Choroid plexus epithelial cell (primary cell): Measurements from ENCODE around the gene RTN4R.
"Not testable (repeated sequence)": the region's sequence is repeated elsewhere in the genome, so short reads cannot be mapped to it uniquely, and the experiment has no call there.

Source experiments
- DNase-seq: peaks from one replicate; pipeline ENCODE4 v3.0.0-alpha.2; 2010; ENCODE audit warnings: low read depth
- H3K4me3 ChIP-seq: 2 replicates; pipeline ENCODE4 v1.5.1; 2011; ENCODE audit warnings: low read depth, mild to moderate bottlenecking, control low read depth, low read length, moderate library complexity
- TF ChIP-seq, protein P1 (sequence below): conservative IDR thresholded peaks from 2 replicates; pipeline ENCODE4 v1.5.1; 2011; ENCODE audit warnings: low read depth, mild to moderate bottlenecking, control low read depth, inconsistent platforms, low read length, moderate library complexity

RTN4R gene

DNA sequence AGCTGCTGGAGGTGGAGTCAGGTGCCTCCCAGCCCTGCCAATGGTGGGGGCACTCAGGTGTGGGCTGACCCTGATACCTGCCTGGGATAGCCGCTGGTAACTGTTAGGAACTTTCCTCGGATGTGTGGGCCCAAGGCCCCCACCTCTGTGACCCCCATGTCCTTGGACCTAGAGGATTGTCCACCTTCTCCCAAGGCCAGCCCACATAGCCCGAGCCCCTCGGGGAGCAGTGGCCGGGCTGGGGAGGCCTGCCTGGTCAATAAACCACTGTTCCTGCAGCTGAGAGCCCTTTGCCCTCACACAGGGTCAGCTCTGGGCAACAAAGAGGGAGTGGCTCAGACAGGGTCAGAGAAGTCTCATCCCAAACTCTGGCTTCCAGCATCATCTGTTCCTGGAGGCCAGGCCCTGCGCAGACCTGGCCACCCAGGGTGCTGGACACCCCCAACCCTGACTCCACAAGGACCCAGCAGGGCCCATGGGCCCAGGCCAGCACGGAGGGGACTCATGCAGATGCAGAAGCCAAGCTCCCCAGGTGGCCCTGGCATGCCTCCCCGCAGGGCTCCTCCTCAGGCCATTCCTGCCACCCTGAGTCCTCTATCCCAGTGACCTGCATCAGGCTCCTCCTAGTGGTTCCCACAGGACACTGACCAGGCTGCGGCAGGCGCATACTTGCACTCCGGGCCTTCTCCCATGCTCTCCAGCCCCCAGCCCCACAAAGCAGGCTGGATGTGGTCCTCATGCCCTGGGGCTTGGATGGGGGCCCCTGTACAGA is 45.4 kb upstream of the RTN4R start:
- not testable (repeated sequence) for H3K4me3 ChIP-seq, DNase-seq
- TF ChIP-seq, protein P1, sequence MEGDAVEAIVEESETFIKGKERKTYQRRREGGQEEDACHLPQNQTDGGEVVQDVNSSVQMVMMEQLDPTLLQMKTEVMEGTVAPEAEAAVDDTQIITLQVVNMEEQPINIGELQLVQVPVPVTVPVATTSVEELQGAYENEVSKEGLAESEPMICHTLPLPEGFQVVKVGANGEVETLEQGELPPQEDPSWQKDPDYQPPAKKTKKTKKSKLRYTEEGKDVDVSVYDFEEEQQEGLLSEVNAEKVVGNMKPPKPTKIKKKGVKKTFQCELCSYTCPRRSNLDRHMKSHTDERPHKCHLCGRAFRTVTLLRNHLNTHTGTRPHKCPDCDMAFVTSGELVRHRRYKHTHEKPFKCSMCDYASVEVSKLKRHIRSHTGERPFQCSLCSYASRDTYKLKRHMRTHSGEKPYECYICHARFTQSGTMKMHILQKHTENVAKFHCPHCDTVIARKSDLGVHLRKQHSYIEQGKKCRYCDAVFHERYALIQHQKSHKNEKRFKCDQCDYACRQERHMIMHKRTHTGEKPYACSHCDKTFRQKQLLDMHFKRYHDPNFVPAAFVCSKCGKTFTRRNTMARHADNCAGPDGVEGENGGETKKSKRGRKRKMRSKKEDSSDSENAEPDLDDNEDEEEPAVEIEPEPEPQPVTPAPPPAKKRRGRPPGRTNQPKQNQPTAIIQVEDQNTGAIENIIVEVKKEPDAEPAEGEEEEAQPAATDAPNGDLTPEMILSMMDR, result peak; percentile 16

DNA sequence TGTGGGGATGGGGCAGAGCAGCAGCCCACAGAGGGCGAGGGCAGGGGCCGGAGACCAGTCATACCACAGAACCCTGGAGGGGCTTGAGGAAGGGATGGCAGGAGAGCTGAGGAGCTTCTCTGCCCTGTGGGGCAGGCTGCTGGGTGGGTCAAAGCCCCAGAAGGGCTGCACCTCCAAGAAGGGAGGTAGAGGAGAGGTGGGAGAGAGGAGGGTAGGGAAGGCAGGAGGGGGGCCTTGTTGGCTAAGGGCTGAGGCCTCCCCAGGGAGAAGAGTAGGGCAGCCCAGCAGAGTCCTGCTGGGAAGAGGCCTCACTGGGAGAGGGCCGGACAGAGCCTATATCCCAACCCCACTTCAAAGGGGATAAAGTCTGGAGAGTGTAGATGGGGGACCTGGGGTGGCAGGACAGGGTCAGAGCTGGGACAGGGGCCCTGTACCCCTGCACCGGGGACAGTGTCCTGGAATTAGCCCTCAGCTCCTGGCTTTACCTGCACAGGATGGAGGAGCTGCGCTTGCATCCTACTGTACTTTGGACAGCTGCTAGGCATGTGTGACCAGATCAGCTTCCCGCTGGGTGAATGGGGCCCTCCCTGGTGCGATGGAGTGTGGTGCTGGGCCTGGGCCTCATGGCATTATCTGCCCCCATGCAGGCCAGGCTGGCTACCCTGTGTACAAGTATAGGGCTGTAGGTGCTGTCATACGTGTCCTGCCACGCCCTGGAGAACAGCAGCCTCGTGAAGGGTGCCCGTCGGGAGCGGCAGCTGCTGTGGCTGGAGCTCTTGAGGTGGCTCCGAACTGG is 44.5 kb upstream of the RTN4R start:
- DNase-seq, result no peak
- TF ChIP-seq, protein P1, result no peak
- no peak overlapping the region for H3K4me3 ChIP-seq

DNA sequence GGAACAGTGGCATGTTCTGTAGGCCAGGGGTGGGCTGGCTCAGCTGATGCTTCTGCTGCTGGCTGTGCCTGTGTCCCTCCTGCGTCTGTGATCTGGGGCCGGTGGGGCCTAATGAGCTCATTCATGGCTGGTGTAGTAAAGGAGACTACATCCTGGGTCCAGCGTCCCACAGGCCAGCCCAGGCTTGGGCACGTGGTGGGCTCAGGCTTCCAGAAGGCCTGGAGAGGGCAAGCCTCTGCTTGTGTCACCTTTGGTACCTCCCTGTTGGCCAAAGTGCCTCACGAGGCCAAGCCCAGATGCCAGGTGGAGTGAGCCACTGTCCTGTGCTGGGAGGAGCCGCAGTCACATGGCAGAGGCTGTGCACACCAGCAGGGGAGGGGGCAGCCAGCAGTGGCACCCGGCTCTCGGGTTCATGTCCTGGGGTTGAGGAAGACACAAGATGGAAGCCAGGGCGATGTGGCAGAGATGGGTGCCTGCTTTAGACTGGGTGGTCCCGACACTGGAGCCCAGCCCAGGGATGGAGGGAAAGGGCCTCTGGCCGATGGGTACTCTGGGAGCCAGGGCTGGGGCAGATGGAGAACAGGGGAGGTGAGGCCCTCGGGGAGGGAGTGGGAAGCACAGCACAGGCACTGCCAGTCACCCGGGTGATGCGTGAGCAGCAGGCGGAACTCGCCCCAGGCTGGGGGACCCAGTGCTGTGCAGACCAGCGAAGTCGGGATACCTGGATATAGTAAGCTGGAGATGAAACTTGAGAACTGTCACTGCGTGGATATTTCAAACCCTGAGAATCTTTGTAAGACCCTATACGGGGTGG is 43.3 kb upstream of the RTN4R start:
- H3K4me3 ChIP-seq, DNase-seq: not testable (repeated sequence)

DNA sequence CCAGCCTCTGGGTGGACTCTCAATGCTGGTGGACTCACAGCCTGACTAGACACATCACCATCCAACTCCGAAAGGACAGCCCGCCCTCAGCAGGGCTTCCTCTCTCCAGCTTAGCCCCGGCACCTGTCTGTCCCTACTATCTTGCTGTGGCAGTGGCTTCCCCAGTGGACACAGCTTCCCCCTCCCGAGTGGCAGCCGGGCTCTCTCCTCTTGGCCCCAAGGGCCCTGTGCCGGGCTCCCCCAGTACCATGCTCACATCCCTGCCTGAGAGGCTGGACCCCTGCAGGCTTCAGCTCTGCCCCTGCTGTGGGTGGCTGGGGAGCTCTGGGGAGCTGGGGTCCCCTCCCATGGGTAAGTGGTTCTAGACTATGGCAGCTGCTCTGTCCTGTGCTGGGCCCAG is 42.7 kb upstream of the RTN4R start:
- H3K4me3 ChIP-seq, DNase-seq: not testable (repeated sequence)

DNA sequence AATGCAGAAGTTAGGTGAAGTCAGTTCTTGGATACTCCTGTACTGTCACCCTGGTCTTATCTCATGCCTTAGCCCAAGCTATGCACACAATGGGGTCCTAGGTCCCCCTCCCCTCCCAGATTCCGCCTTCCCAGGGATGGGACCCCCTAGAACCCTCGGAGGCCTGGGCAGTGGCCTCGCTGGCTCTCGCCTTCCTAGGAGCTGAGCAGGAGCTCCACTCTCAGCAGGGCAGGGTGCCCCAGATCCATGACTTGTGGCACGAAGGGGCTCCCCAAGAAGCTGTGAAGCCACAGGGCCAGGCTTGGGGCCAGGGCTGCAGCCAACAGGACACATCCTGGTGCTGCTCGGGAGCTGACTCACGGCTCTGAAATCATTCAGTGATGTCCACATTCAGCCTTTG is 42.1 kb upstream of the RTN4R start:
- DNase-seq, H3K4me3 ChIP-seq: not testable (repeated sequence)

DNA sequence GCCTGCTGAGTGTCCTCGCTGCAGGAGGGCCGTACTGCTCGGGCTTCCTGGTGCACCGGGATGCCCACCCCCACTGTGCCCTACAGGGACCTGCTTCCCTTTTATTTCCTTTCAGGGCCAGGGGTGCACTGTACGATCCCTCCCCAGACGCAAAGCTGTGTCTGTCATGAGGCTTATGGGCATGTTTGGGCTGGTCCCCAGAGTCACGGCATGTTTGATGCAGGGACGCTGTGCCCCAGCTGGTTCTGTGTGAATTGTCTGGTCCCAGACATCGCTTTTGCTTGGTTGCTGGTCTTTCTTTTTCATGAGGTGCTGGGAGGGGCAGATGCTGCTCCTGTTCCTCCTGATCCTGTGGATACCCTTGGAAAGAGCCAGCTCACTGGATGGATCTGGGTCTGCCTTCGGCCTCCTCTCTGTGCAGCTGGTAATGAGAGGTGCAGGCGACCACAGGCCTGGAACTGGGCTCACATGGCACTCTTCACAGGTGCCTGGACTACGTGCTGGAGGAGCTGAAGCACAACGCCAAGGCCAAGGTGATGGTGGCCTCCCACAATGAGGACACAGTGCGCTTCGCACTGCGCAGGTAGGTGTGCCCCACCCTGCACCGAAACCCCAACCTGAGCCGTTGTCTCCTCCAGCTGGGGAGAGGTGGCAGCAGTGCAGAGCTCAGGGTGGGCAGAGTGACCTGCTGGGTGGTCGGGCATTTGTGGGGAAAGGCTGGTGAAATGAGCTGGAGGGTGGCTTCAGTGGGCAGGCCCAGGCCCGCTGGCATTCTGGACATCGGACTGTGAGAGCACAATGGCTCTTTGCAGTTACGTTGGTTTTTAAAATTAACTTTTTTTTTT is 40.9 kb upstream of the RTN4R start:
- DNase-seq, H3K4me3 ChIP-seq: not testable (repeated sequence)

DNA sequence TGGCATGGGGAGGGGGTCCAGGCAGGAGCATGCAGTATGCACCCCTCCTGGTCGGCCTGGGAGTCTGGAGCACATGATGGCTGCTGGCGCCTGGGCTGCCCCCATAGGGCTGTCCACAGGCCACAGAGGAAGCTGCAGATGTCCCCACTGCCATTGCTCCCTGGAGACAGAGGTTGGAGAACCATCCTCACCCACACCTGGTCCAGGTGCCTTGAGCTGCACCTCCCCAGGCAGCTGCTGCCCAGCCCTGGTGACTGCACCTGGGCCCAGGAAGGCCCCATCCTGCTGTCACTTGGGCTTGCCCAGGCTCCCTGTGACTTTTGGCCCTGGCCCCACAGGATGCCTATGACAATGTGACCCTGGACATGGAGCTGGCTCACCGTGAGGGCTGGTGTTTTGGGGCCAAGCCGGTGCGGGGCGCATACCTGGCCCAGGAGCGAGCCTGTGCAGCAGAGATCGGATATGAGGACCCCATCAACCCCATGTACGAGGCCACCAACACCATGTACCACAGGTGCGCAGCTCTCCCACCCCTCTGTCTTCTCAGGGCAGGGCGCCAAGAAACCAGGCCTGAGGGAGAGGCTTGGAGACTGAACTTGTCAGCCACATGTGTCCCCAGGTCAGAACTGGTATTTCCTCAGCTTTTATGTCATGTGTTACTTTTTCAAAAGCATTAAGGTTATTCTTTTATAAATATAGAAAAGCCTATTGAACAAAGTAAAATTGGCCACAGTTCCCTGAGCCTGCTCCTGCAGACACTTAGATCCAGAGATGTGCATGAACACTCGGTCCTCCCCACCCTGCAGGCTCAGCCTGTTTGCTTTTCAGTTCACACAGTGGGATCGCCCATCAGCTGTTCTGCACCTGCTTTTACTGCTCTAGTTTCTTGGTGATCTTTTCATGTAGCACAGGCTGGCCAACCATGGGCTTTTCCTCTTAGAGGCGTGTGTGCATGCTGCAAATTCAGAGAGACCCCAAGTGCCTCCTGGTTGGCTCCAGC is 39.6 kb upstream of the RTN4R start:
- not testable (repeated sequence) for DNase-seq, H3K4me3 ChIP-seq

DNA sequence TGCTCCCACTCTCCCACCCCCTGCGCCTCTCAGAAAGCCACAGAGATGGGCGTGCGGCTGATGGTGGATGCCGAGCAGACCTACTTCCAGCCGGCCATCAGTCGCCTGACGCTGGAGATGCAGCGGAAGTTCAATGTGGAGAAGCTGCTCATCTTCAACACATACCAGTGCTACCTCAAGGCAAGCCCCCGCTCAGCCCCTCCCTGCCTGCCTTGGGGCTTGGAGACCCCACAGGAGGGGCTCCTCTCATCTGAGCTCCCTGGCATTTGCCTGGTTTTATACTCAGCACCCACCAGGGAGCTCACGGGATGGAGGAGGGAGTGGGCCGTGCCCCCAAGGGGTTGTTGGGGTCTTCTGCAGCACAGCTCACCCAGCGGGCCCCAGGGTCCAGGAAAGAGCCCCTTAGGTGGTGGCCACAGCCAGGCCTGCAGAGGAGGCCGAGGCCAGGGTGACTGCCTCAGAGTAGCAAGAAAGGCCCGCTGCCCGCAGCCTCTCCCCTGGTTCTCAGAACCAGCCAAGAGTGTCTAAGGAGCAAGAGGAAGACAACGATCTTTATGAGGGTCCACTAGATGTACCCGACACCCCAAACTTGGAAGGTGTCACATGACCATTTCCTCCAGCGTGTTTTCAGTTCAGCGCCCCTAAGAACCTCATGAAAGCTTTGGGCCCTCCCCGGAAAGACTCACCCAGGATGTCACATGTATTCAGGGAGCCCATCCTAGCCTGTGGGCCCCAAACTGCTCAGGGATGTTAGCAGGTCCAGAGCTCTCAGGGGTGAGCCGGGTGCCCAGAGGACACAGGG is 38.7 kb upstream of the RTN4R start:
- DNase-seq, H3K4me3 ChIP-seq: not testable (repeated sequence)
